Tibial nerve (tissue), 4 donors: ENCODE results near the gene SRSF7. TPM values are rescaled to one million over a fixed set of nuclear protein-coding genes. Genes with fewer than 3 reads are reported as not detected.

Experiments
- DNase-seq, 2 donors: peaks; one replicate each; pipeline ENCODE4 v3.0.0-alpha.2; 2019; ENCODE audit warnings: low spot score in 2 of 2
- H3K27ac ChIP-seq, 4 donors: fragments of 200-600 bp; sonication (generic) in 3 of 4; one replicate each; pipeline ENCODE4 v1.5.1; 2017 to 2019; ENCODE audit warnings: mild to moderate bottlenecking in 1 of 4
- H3K27me3 ChIP-seq, 2 donors: fragments of 200-600 bp; sonication (generic) in 1 of 2; one replicate each; pipeline versions ENCODE4 v1.5.1 to v1.6.0; 2017 to 2019
- H3K36me3 ChIP-seq, 3 donors: fragments of 200-600 bp; sonication (generic); one replicate each; pipeline ENCODE4 v1.5.1; 2018 to 2019
- H3K4me1 ChIP-seq, 4 donors: fragments of 200-600 bp; sonication (generic) in 3 of 4; one replicate each; pipeline ENCODE4 v1.5.1; 2017 to 2019
- H3K4me3 ChIP-seq, 4 donors: fragments of 200-600 bp; sonication (generic) in 3 of 4; one replicate each; pipeline ENCODE4 v1.5.1; 2017 to 2019; ENCODE audit warnings: mild to moderate bottlenecking in 1 of 4, moderate library complexity in 1 of 4
- H3K9me3 ChIP-seq, 4 donors: fragments of 200-600 bp; sonication (generic) in 3 of 4; one replicate each; pipeline ENCODE4 v1.5.1; 2017 to 2019
- EP300 ChIP-seq, 2 donors: sonication (generic); formaldehyde crosslinking; IDR thresholded peaks; one replicate each; pipeline ENCODE4 v1.6.1; 2017; ENCODE audit warnings: antibody characterized with exemption in 2 of 2, mild to moderate bottlenecking in 1 of 2
- POLR2A ChIP-seq, 2 donors: fragments of 450-650 bp; IDR thresholded peaks; one replicate each; pipeline ENCODE4 v1.6.1; 2017; ENCODE audit warnings: antibody characterized with exemption in 2 of 2, mild to moderate bottlenecking in 2 of 2, moderate library complexity in 2 of 2
- WGBS, 2 donors: methylation state at CpG; one replicate each; pipeline ENCODE4 v1.1.5; 2018; 5-methylcytosine and 5-hydroxymethylcytosine counted together
- total RNA-seq, 4 donors: library from RNA; depleted of rRNA; stranded (reverse); fragments of >200 nt; gene quantifications; one replicate each; pipeline ENCODE4 v1.1.0, GENCODE V29; 2016
- TF ChIP-seq, protein P1 (sequence below), 5 experiments: fragments of 200-600 bp in 3 of 5; fragments of 450-650 bp in 2 of 5; sonication (generic) in 3 of 5; IDR thresholded peaks; one replicate each; pipeline ENCODE4 v1.5.1; 2016 to 2019; ENCODE audit warnings: antibody characterized with exemption in 5 of 5, mild to moderate bottlenecking in 3 of 5, moderate library complexity in 2 of 5

Gene SRSF7
- total RNA-seq, 4 donors from 2014 or later, result 62.6 to 85.5 (median 80.9) TPM

DNA sequence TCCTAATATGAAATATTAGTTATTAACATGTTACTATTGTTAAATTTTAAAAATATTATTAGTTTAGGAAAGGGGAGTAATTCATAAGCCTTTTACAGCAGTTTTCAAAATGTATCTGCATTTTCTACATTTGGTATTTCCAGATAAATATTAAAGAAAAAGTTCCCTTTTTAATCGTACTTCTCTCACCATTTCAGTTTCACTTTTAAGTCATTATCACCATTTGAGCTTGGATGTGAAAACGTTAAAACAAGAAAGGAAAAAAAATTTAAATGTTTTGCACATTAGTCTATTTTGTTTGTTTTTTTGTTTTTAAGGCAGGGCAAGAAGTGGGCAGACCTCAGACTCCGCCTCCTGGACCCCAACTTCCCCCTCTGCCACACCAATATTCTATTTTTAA, 3.3 kb upstream of the SRSF7 start:
- H3K36me3 ChIP-seq, result no peaks in the 10 kb centered on the region
- H3K4me3 ChIP-seq, result peak overlapping the region in 2 of 4 donors; percentile 28 to 35
- DNase-seq, result no peak
- 24 to 27% methylated on average over 3 of the region's 3 CpGs for WGBS, 2 donors
- no peaks in the 10 kb centered on the region for H3K27me3 ChIP-seq
- H3K9me3 ChIP-seq, result no peaks in the 10 kb centered on the region
- H3K4me1 ChIP-seq, result peaks cover 0 to 30% (median 3%) of the 10 kb centered on the region in 4 donors
- H3K27ac ChIP-seq, result peak overlapping the region in 3 of 4 donors; percentile 37 to 70 (median 59)
- TF ChIP-seq POLR2A (IDR thresholded peaks at IDR 0.05) (no peak), EP300 (IDR thresholded peaks at IDR 0.05) (no peak)
- TF ChIP-seq, protein P1, sequence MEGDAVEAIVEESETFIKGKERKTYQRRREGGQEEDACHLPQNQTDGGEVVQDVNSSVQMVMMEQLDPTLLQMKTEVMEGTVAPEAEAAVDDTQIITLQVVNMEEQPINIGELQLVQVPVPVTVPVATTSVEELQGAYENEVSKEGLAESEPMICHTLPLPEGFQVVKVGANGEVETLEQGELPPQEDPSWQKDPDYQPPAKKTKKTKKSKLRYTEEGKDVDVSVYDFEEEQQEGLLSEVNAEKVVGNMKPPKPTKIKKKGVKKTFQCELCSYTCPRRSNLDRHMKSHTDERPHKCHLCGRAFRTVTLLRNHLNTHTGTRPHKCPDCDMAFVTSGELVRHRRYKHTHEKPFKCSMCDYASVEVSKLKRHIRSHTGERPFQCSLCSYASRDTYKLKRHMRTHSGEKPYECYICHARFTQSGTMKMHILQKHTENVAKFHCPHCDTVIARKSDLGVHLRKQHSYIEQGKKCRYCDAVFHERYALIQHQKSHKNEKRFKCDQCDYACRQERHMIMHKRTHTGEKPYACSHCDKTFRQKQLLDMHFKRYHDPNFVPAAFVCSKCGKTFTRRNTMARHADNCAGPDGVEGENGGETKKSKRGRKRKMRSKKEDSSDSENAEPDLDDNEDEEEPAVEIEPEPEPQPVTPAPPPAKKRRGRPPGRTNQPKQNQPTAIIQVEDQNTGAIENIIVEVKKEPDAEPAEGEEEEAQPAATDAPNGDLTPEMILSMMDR (IDR thresholded peaks at IDR 0.05), result no peak

DNA sequence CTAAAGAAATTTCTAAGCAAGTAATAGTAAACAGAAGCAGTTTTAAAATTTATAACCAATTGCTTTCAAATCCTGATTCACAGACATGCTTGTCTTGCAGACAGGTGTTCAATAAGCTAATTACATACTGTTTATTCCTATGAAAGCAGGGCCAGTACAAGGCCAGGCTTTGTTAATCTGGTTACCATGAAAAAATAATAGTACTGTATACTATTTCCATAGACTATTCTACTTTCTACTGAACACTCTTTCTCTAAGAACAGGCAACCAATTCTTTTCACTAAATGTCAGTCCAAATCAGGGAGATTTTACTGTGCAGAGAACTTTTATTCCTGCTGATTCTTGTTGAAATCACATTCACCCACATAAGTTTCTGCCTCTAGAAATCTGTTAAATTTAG, 2.9 kb upstream of the SRSF7 start:
- Histone ChIP-seq H3K4me3 (peak overlapping the region in 2 of 4 donors; percentile 28 to 35), H3K4me1 (peaks cover 0 to 35% (median 5%) of the 10 kb centered on the region in 4 donors), H3K27me3 (no peaks in the 10 kb centered on the region), H3K27ac (peak overlapping the region in 3 of 4 donors; percentile 37 to 70 (median 59)), H3K9me3 (no peaks in the 10 kb centered on the region), H3K36me3 (peaks cover 0 to 1% (median 0%) of the 10 kb centered on the region in 3 donors)
- no peak for DNase-seq
- TF ChIP-seq, protein P1 (IDR thresholded peaks at IDR 0.05), result no peak
- TF ChIP-seq EP300 (IDR thresholded peaks at IDR 0.05) (no peak), POLR2A (IDR thresholded peaks at IDR 0.05) (no peak)

DNA sequence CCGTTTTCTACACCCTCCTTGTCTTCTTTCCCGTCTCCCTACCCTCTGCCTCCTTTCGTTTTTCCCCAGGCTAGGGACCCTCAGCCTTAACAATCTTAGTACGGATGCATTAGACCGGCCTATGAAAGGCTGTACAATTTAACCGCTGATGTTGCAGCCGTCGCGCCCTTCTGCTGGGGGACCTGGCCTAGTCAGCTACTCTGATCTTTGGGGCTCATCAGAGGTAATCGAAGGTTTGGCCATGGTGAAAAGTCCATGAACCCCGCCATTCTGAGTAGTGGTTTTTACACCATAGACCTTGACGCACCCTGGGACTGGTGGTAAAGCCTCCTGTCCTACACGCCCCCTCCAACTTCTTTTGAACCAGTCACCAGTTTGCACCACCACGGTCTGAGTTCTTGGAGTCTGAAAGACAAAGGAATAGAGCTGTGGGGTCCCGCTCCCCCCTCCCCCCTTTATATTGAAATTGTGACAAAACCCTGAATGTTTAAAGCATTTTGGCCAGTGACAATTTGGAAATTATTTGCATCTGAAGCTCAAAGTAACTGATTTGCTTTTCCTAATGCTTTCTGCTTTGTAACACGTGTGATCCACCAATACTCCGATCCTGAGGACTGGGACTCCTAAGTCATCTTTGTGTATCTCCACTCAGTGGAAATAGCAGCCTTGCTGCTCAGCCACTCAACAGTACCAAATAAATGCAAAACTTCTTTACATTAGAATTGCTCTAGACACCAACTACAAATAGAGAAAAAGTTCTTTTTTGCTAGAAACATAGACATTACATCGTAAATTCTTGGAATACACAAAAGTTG, 642 bp upstream of the SRSF7 start:
- WGBS, 2 donors, result 21 to 24% methylated on average over 18 of the region's 18 CpGs
- H3K27ac ChIP-seq, result peak overlapping the region; percentile 97 to 100 (median 98)
- H3K36me3 ChIP-seq, result peaks cover 0 to 24% (median 20%) of the 10 kb centered on the region in 3 donors
- TF ChIP-seq, protein P1 (IDR thresholded peaks at IDR 0.05), result no peak
- TF ChIP-seq EP300 (IDR thresholded peaks at IDR 0.05) (no peak), POLR2A (IDR thresholded peaks at IDR 0.05) (no peak)
- H3K9me3 ChIP-seq, result no peaks in the 10 kb centered on the region
- peak overlapping the region; percentile 40 to 95 (median 90) for H3K4me3 ChIP-seq
- H3K4me1 ChIP-seq, result peaks cover 0 to 57% (median 20%) of the 10 kb centered on the region in 4 donors
- no peak for DNase-seq
- no peaks in the 10 kb centered on the region for H3K27me3 ChIP-seq

DNA sequence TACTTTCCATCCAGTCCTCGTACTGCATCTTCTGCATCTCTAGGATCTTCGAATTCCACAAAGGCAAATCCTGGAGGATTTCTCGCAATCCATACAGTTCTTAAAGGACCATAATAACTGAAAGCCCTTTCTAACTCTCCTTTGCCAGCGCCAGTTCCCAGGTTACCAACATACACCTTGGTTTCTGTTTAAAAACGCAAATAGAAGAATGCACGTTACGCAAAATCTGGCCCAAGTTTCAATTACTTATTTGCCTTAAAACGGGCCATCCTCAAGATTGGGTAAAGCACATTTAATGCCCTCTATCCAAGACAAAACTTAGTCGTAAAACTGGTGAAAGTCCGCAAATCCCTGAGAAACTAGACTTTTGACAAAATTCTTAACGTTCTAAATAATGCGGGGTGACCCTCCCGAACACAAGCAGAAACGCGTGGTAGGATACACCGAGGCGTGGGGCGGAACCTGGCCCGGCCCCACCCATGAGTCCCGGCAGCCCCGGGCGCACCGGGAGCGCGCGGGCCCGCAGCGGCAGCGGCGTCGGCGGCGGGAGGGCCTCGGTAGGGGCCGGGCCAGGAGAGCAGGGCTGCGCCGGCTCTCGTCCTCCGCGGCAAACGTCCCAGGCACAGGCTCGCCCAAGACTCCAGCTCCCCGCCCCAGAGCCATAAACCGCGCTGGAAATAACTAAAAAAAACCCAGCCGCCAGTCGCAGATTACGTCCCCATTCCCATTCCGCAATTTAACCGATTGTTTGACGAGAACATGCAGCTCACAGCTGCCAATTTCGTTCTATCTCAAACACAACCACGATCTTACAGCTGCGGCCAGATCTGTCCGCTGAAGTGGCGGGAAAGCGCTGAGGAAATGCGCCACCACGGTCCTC, 910 bp downstream of the SRSF7 start:
- Histone ChIP-seq H3K4me1 (peaks cover 0 to 73% (median 21%) of the 10 kb centered on the region in 4 donors), H3K4me3 (peak overlapping the region; percentile 74 to 95 (median 90)), H3K27me3 (no peaks in the 10 kb centered on the region), H3K36me3 (peaks cover 0 to 39% (median 22%) of the 10 kb centered on the region in 3 donors), H3K27ac (peak overlapping the region; percentile 97 to 100 (median 98)), H3K9me3 (no peaks in the 10 kb centered on the region)
- DNase-seq, result peak in 1 of 2 donors; percentile 43
- WGBS, 2 donors, result 0% methylated on average over 50 to 52 of the region's 59 CpGs
- TF ChIP-seq, protein P1 (IDR thresholded peaks at IDR 0.05), result no peak
- TF ChIP-seq EP300 (IDR thresholded peaks at IDR 0.05) (peak in 1 of 2 donors; percentile 2), POLR2A (IDR thresholded peaks at IDR 0.05) (peak; percentile 82 to 93)
